NCI-H2029 (cell line): Measurements from ENCODE around the gene PRDM16.

Experiments used
- DNase-seq: peaks from one replicate; lab custom pipeline; 2025; lab: John Stamatoyannopoulos, UW

PRDM16 gene

GRCh38 chr1:3356827-3357460, 287.9 kb downstream of the PRDM16 start:
- DNase-seq = no peak

GRCh38 chr1:3357526-3358297, 288.7 kb downstream of the PRDM16 start:
- DNase-seq = no peak

GRCh38 chr1:3359351-3359750, 290.3 kb downstream of the PRDM16 start:
- no peak for DNase-seq

GRCh38 chr1:3359756-3360440, 290.9 kb downstream of the PRDM16 start:
- DNase-seq = no peak

GRCh38 chr1:3360646-3361257, 291.7 kb downstream of the PRDM16 start:
- DNase-seq = no peak

GRCh38 chr1:3363023-3363422, 294.0 kb downstream of the PRDM16 start:
- no peak for DNase-seq

- no peak for DNase-seq
Measured at GRCh38 chr1:3363756-3364155, 294.8 kb downstream of the PRDM16 start.

GRCh38 chr1:3364551-3364950, 295.5 kb downstream of the PRDM16 start:
- no peak for DNase-seq

GRCh38 chr1:3364983-3365382, 296.0 kb downstream of the PRDM16 start:
- DNase-seq = no peak

- no peak for DNase-seq
Measured at GRCh38 chr1:3365523-3366125, 296.6 kb downstream of the PRDM16 start.

- DNase-seq = no peak
Measured at GRCh38 chr1:3366126-3367051, 297.4 kb downstream of the PRDM16 start.

- DNase-seq = no peak
Measured at GRCh38 chr1:3367376-3367775, 298.4 kb downstream of the PRDM16 start.

- no peak for DNase-seq
Measured at GRCh38 chr1:3368059-3368458, 299.1 kb downstream of the PRDM16 start.

GRCh38 chr1:3368711-3369445, 299.9 kb downstream of the PRDM16 start:
- DNase-seq = no peak

- DNase-seq = no peak
Measured at GRCh38 chr1:3369446-3370076, 300.6 kb downstream of the PRDM16 start.

GRCh38 chr1:3370856-3371703, 302.1 kb downstream of the PRDM16 start:
- no peak for DNase-seq

- no peak for DNase-seq
Measured at GRCh38 chr1:3372317-3372716, 303.3 kb downstream of the PRDM16 start.

GRCh38 chr1:3373175-3373574, 304.2 kb downstream of the PRDM16 start:
- no peak for DNase-seq
